OCI-LY7 (cell line): ENCODE measurements around the gene MCM5. TPM values are rescaled to one million over a fixed set of nuclear protein-coding genes. Genes with fewer than 3 reads are reported as not detected.

Source experiments
- BruUV-seq: library from RNA; stranded (reverse); fragments of 400-500 nt; replicated peaks from 2 replicates; lab custom pipeline; 2021; lab: Mats Ljungman, UMichigan
- CTCF ChIA-PET: fragments of 300-600 bp; sonication (Branson Sonifier 250); formaldehyde crosslinking; loops from one replicate; lab custom pipeline; 2022; ENCODE audit warnings: antibody characterized with exemption; ENCODE audit not compliant: unreplicated experiment; lab: Charles Lee
- POLR2A ChIA-PET: fragments of 300-600 bp; sonication (Branson Sonifier 250); formaldehyde crosslinking; loops from one replicate; lab custom pipeline; 2022; ENCODE audit warnings: antibody characterized with exemption; lab: Charles Lee
- DNase-seq: peaks from one replicate; pipeline ENCODE4 v3.0.0-alpha.2; 2015; ENCODE audit warnings: low spot score
- H2AFZ ChIP-seq: fragments of 200-600 bp; sonication (generic), shearing (Covaris generic); 2 replicates; pipeline ENCODE4 v1.6.1; 2014; ENCODE audit warnings: mild to moderate bottlenecking, antibody characterized with exemption, low read length, moderate library complexity
- H3K27ac ChIP-seq: fragments of 200-600 bp; sonication (generic); 2 replicates; pipeline ENCODE4 v1.5.1; 2014; ENCODE audit warnings: mixed run types, low read depth, mild to moderate bottlenecking, moderate library complexity, low read length, inconsistent platforms; ENCODE audit not compliant: poor library complexity, severe bottlenecking
- H3K36me3 ChIP-seq: fragments of 200-600 bp; sonication (generic); 2 replicates; pipeline ENCODE4 v1.6.1; 2014; ENCODE audit warnings: mild to moderate bottlenecking, antibody characterized with exemption, low read length, moderate library complexity, mixed read lengths; ENCODE audit not compliant: insufficient read depth
- H3K4me1 ChIP-seq: fragments of 200-600 bp; sonication (generic); 2 replicates; pipeline ENCODE4 v1.5.1; 2014; ENCODE audit warnings: mild to moderate bottlenecking, low read length; ENCODE audit not compliant: insufficient read depth, poor library complexity, severe bottlenecking
- H3K4me2 ChIP-seq: fragments of 200-600 bp; sonication (generic); 2 replicates; pipeline ENCODE4 v1.6.1; 2014; ENCODE audit warnings: mild to moderate bottlenecking, low read length
- H3K4me3 ChIP-seq: fragments of 200-600 bp; sonication (generic); 2 replicates; pipeline ENCODE4 v1.5.1; 2014; ENCODE audit warnings: mild to moderate bottlenecking, low read depth, low read length; ENCODE audit not compliant: poor library complexity, severe bottlenecking
- H3K79me2 ChIP-seq: fragments of 200-600 bp; sonication (generic); 2 replicates; pipeline ENCODE4 v1.6.1; 2016; ENCODE audit warnings: low read depth, mild to moderate bottlenecking, low read length, moderate library complexity, mixed read lengths; ENCODE audit not compliant: insufficient read depth
- H3K9me2 ChIP-seq: fragments of 200-600 bp; sonication (generic); 2 replicates; pipeline ENCODE4 v1.6.1; 2016; ENCODE audit warnings: mild to moderate bottlenecking, low read length, mixed read lengths; ENCODE audit not compliant: insufficient read depth
- H3K9me3 ChIP-seq: fragments of 200-600 bp; sonication (generic); 2 replicates; pipeline ENCODE4 v1.6.1; 2014; ENCODE audit warnings: mild to moderate bottlenecking, mixed run types, low read length, mixed read lengths
- H4K20me1 ChIP-seq: fragments of 200-600 bp; sonication (generic); 2 replicates; pipeline ENCODE4 v1.6.1; 2014; ENCODE audit warnings: mild to moderate bottlenecking, antibody characterized with exemption, low read length, moderate library complexity, mixed read lengths; ENCODE audit not compliant: insufficient read depth
- EZH2phosphoT487 ChIP-seq: fragments of 200-600 bp; sonication (generic); IDR thresholded peaks from 2 replicates; pipeline ENCODE4 v1.6.1; 2018; ENCODE audit warnings: low read depth, borderline replicate concordance, mild to moderate bottlenecking, mixed run types, antibody characterized with exemption, low read length, moderate library complexity, mixed read lengths
- intact Hi-C: fragments of 100-400 bp; cut with micrococcal nuclease; formaldehyde crosslinking; loops from one replicate; pipeline ENCODE4 v1.10.0; 2022; ENCODE audit not compliant: unreplicated experiment
- total RNA-seq, 2 experiments: library from RNA; depleted of rRNA in 1 of 2; stranded (reverse); fragments of >200 nt in 1 of 2; shearing (Covaris generic) in 1 of 2; gene quantifications; 2 replicates each; pipeline ENCODE4 v1.2.3, GENCODE V29; 2014 to 2022
- TF ChIP-seq, protein P1 (sequence below): fragments of 200-600 bp; sonication (generic); conservative IDR thresholded peaks from 2 replicates; pipeline ENCODE4 v1.5.1; 2014; ENCODE audit warnings: mild to moderate bottlenecking, antibody characterized with exemption, low read length, moderate library complexity, mixed read lengths

MCM5 gene
- total RNA-seq, 2 experiments from 2014 or later, result 242 to 360 TPM

DNA sequence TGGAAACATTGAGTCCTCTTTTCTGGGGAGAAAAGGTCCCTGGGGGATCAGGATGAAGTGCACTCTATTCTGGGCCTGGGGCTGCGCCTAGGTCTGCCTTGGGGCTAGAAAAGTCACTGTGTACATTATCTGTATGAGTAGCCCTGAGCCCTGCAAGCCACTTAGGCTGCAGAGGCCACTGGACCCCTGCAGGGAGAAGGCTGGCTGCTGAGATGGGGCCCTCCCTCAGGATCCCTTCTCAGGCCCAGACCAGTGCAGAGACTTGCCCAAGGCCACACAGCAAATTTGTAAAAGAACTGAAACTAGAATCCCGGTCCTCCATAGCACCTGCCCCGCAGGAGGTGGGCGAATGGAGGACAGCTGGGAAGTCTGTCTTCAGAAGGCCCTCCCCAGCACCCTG, 45.9 kb upstream of the MCM5 start:
- ChIA-PET POLR2A (no interaction called here), CTCF (no interaction called here)
- no peak for TF ChIP-seq EZH2phosphoT487
- TF ChIP-seq, protein P1, sequence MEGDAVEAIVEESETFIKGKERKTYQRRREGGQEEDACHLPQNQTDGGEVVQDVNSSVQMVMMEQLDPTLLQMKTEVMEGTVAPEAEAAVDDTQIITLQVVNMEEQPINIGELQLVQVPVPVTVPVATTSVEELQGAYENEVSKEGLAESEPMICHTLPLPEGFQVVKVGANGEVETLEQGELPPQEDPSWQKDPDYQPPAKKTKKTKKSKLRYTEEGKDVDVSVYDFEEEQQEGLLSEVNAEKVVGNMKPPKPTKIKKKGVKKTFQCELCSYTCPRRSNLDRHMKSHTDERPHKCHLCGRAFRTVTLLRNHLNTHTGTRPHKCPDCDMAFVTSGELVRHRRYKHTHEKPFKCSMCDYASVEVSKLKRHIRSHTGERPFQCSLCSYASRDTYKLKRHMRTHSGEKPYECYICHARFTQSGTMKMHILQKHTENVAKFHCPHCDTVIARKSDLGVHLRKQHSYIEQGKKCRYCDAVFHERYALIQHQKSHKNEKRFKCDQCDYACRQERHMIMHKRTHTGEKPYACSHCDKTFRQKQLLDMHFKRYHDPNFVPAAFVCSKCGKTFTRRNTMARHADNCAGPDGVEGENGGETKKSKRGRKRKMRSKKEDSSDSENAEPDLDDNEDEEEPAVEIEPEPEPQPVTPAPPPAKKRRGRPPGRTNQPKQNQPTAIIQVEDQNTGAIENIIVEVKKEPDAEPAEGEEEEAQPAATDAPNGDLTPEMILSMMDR, result no peak
- DNase-seq, result no peak
- Histone ChIP-seq H3K4me2 (0 out of 2 replicates have a peak overlapping the region, but pooled peaks have one; percentile 8), H3K4me1 (peaks cover 67% of the 10 kb centered on the region), H3K9me3 (no peaks in the 10 kb centered on the region), H4K20me1 (no peaks in the 10 kb centered on the region), H3K4me3 (no peak overlapping the region), H3K9me2 (no peaks in the 10 kb centered on the region), H2AFZ (peak overlapping the region; percentile 67; the same call in 1 of the 2 replicates), H3K79me2 (no peaks in the 10 kb centered on the region), H3K36me3 (no peaks in the 10 kb centered on the region), H3K27ac (peak overlapping the region; percentile 95)
- intact Hi-C loops, result loop anchor here (10.0 kb wide), 3 partner anchors 371 to 661 kb away; no protein-coding TSS in a partner anchor
- no TSS peak for BruUV-seq

DNA sequence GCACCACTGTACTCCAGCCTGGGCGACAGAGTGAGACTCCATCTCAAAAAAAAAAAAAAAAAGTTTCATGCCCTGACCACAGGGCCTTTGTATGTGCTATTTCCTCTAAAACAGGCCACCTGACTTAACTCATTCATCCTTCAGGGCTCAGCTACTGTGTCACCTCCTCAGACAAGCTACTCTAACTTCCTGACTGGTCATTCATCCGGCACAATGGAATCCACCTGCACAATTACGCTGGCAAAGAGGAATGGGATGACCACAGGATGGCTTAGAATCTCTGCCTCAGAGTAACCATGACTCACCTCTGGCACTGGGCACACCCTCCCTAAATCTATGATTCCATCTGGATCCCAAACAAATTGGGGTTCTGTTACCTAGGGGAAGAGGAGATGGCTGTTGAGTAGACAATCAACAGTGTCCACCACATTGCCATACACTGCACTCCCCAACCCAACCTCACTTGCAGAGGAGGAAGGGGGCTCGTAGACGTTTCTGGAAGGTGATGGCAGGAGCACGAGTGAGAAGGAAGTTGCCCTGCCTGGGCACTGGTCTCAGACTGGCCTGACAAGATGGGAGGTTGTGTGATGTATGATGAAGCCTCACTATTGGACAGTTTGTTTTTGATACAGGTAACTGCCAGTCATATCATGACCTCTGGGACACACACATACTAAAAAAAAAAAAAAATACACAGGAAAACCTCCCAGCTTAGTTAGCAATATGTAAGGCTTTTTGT, 41.9 kb upstream of the MCM5 start:
- TF ChIP-seq, protein P1, result no peak
- no peak for TF ChIP-seq EZH2phosphoT487
- DNase-seq, result no peak
- intact Hi-C loops, result loop anchor here (10.0 kb wide), 3 partner anchors 367 to 657 kb away; no protein-coding TSS in a partner anchor
- no peak overlapping the region for H3K27ac ChIP-seq
- POLR2A ChIA-PET, result interaction anchor here (0.6 to 1.4 kb wide), 4 partner anchors 13 to 72 kb away, joined by 3 to 4 read pairs (median 3); no protein-coding TSS in a partner anchor
- H4K20me1 ChIP-seq, result no peaks in the 10 kb centered on the region
- CTCF ChIA-PET, result no interaction called here
- H3K9me2 ChIP-seq, result no peaks in the 10 kb centered on the region
- H3K36me3 ChIP-seq, result no peaks in the 10 kb centered on the region
- no peak overlapping the region for H2AFZ ChIP-seq
- no TSS peak for BruUV-seq
- H3K9me3 ChIP-seq, result no peaks in the 10 kb centered on the region
- H3K4me1 ChIP-seq, result peaks cover 62% of the 10 kb centered on the region
- no peaks in the 10 kb centered on the region for H3K79me2 ChIP-seq
- no peak overlapping the region for H3K4me3 ChIP-seq
- H3K4me2 ChIP-seq, result no peak overlapping the region
